Type B pancreatic cell (in vitro differentiated cells): ENCODE measurements around the gene RSPRY1. TPM values are rescaled to one million over a fixed set of nuclear protein-coding genes. Genes with fewer than 3 reads are reported as not detected.

ENCODE experiments used
- DNase-seq: peaks from one replicate; pipeline ENCODE4 v3.0.0; 2021; ENCODE audit warnings: mixed read lengths; ENCODE audit not compliant: unreplicated experiment; ENCODE audit errors: extremely low spot score
- H3K27ac Mint-ChIP-seq: 2 replicates; pipeline ENCODE4 v1.8.0; 2021; ENCODE audit warnings: mild to moderate bottlenecking, mixed read lengths
- H3K27me3 Mint-ChIP-seq: 2 replicates; pipeline ENCODE4 v1.8.0; 2021; ENCODE audit warnings: mixed read lengths
- H3K36me3 Mint-ChIP-seq: 2 replicates; pipeline ENCODE4 v1.8.0; 2021; ENCODE audit warnings: mixed read lengths
- H3K4me1 Mint-ChIP-seq: one replicate; pipeline ENCODE4 v1.8.0; 2021; ENCODE audit warnings: mixed read lengths; ENCODE audit not compliant: unreplicated experiment
- H3K4me3 Mint-ChIP-seq: 2 replicates; pipeline ENCODE4 v1.8.0; 2021; ENCODE audit warnings: mild to moderate bottlenecking, mixed read lengths
- H3K9me3 Mint-ChIP-seq: 2 replicates; pipeline ENCODE4 v1.8.0; 2021; ENCODE audit warnings: mixed read lengths
- total RNA-seq: library from RNA; stranded (reverse); gene quantifications from 2 replicates; pipeline ENCODE4 v1.2.1, GENCODE V29; 2021; ENCODE audit warnings: low replicate concordance
- TF ChIP-seq, protein P1 (sequence below): fragments of 200-600 bp; sonication (generic); conservative IDR thresholded peaks from 2 replicates; pipeline ENCODE4 v1.5.0; 2021; ENCODE audit warnings: antibody characterized with exemption, mild to moderate bottlenecking

RSPRY1 gene
- total RNA-seq, 1 donor from 2014 or later, result 49.9 TPM

DNA sequence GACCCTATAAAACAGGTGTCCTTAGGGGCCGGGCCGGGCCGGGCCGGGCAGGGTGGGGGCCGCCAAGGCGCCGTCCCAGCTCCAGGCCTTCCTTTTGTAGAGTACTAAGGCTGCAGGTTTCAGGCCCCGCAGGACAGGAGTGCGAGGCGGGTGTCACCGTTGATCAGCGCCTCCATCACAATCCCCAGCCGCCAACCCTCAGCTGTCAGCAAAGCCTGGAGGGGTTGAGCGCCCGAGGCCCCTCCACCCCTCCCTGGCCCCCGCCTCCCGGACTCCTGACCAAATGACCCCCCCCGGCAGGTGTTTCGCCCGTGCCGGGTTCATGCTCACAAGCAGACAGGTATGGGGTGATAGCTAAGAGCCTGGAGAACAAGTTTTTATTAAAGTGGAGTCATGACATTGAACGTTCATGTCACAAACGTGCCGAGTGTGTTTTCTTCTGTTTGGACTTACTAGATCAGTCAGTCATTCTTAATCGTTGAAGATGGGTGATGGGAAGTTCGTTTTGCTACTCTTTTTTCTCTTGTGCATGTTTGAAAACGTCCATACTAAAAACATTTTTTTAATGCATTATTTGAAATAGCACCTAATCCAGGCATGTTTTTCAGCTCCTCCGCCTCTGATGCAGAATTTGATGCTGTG, 59.5 kb downstream of the RSPRY1 start:
- TF ChIP-seq, protein P1, sequence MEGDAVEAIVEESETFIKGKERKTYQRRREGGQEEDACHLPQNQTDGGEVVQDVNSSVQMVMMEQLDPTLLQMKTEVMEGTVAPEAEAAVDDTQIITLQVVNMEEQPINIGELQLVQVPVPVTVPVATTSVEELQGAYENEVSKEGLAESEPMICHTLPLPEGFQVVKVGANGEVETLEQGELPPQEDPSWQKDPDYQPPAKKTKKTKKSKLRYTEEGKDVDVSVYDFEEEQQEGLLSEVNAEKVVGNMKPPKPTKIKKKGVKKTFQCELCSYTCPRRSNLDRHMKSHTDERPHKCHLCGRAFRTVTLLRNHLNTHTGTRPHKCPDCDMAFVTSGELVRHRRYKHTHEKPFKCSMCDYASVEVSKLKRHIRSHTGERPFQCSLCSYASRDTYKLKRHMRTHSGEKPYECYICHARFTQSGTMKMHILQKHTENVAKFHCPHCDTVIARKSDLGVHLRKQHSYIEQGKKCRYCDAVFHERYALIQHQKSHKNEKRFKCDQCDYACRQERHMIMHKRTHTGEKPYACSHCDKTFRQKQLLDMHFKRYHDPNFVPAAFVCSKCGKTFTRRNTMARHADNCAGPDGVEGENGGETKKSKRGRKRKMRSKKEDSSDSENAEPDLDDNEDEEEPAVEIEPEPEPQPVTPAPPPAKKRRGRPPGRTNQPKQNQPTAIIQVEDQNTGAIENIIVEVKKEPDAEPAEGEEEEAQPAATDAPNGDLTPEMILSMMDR, result no peak
- Mint-ChIP-seq H3K36me3 (peaks cover 23% of the 10 kb centered on the region), H3K27ac (peak overlapping the region; percentile 87), H3K27me3 (no peaks in the 10 kb centered on the region), H3K9me3 (no peaks in the 10 kb centered on the region), H3K4me3 (peak overlapping the region; percentile 97), H3K4me1 (peaks cover 15% of the 10 kb centered on the region)
- no peak for DNase-seq

DNA sequence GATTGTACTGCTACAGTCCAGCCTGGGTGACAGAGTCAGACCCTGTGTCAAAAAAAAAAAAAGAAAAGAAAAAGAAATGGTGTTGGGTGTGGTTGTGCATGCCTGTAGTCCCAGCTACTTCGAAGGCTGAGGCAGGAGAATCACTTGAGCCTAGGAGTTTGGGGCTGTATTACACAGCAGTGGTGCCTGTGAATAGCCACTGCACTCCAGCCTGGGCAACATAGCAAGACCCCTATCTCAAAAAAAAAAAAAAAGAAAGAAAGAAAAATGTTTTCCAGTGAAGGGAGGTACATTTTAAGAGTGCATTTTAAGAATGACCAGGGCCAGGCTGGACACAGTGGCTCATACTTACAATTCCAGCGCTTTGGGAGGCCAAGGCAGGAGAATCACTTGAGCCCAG, 65.2 kb downstream of the RSPRY1 start:
- no peak for DNase-seq
- Mint-ChIP-seq H3K4me3 (no peak overlapping the region), H3K36me3 (peaks cover 22% of the 10 kb centered on the region), H3K4me1 (no peaks in the 10 kb centered on the region), H3K27ac (no peak overlapping the region), H3K27me3 (no peaks in the 10 kb centered on the region), H3K9me3 (no peaks in the 10 kb centered on the region)
- TF ChIP-seq, protein P1, result no peak

- DNase-seq, result peak; percentile 45
- Mint-ChIP-seq H3K27me3 (no peaks in the 10 kb centered on the region), H3K4me3 (no peak overlapping the region), H3K27ac (no peak overlapping the region), H3K36me3 (peaks cover 22% of the 10 kb centered on the region), H3K9me3 (no peaks in the 10 kb centered on the region), H3K4me1 (no peaks in the 10 kb centered on the region)
- TF ChIP-seq, protein P1, result no peak
Observed at GRCh38 chr16:57252148-57252721, 66.1 kb downstream of the RSPRY1 start.

DNA sequence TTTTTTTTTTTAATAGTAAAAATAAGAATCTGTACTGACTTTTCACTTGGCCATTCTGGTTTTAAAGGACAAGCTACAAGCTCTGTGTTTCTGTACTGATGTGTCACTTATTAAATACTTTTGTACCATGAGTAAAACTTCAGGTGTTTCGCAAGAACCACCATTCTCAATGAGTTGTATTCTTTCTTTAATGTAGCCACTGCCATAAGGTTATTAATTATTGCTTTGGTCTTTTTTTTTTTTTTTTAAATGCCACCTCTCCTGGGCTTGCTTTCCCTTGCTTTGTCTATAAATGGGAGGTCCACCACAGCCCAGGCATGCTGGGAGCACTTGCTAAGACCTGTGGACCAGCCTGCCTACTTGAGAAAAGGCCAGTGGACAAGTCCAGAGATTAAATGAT, 67.3 kb downstream of the RSPRY1 start:
- Mint-ChIP-seq H3K9me3 (no peaks in the 10 kb centered on the region), H3K4me1 (no peaks in the 10 kb centered on the region), H3K36me3 (peaks cover 18% of the 10 kb centered on the region), H3K27me3 (no peaks in the 10 kb centered on the region), H3K27ac (no peak overlapping the region), H3K4me3 (no peak overlapping the region)
- DNase-seq, result no peak
- TF ChIP-seq, protein P1, result no peak

GRCh38 chr16:57255686-57256415, 69.7 kb downstream of the RSPRY1 start:
- no peak overlapping the region for H3K4me3 Mint-ChIP-seq
- peaks cover 7% of the 10 kb centered on the region for H3K36me3 Mint-ChIP-seq
- no peaks in the 10 kb centered on the region for H3K9me3 Mint-ChIP-seq
- TF ChIP-seq, protein P1, result no peak
- no peaks in the 10 kb centered on the region for H3K27me3 Mint-ChIP-seq
- DNase-seq, result peak; percentile 36
- H3K27ac Mint-ChIP-seq, result peak overlapping the region; percentile 46
- peaks cover 8% of the 10 kb centered on the region for H3K4me1 Mint-ChIP-seq
